HG03520 (cell line): ENCODE measurements around the gene STIM1.
"Not testable (repeated sequence)": the region's sequence is repeated elsewhere in the genome, so short reads cannot be mapped to it uniquely, and the experiment has no call there.

Experiments
- ATAC-seq: cut with Tn5 transposase; IDR thresholded peaks from one replicate; pipeline ENCODE4 v1.9.1; 2021; ENCODE audit warnings: mild to moderate bottlenecking, moderate library complexity; ENCODE audit not compliant: unreplicated experiment

Gene STIM1

DNA sequence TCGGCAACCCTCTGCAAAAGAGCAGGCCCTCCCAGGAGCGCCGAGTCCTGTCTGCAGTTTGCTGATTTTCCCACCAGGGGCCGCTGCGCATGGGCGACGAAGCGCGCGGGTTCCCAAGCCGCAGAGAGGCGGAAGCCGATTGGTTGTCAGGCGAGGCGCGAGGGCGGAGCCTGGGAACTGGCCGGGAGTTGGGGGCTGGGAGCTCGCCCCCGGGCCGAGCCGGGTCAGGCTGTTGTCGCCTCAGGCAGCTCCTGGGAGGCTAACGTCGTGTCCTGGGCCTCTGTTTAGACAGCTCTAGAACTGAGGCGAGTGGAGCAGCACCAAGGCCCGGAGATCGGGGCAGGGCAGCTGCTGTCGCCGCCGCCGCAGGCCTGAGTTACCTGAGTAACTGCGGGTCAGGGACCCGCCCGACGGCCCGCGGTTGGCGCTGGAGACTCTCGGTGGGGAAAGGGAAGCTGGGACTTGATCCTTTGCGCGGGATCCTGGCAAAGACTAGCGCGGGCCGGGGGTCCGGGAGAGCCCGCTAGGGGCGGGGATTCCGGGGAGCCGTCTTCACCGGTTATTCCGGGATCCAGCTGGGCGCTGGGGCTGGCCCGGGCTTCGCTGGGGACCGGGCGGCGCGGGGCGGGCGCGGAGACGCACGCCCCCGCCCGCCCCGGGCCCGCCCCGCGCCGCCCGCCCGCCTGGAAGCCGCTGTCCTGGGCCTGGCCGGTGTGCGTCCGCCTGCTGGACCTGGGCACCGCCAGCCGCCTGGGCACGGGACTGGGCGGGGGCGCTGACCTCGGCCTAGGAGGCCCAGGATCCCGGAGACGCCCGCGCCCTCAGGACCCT is at the start of gene STIM1:
STIM1 (plus strand) TSS at position 688 of the 831 bp plus-strand sequence. CDS start 607 bp downstream, outside the sequence.
- peak; percentile 59 for ATAC-seq

DNA sequence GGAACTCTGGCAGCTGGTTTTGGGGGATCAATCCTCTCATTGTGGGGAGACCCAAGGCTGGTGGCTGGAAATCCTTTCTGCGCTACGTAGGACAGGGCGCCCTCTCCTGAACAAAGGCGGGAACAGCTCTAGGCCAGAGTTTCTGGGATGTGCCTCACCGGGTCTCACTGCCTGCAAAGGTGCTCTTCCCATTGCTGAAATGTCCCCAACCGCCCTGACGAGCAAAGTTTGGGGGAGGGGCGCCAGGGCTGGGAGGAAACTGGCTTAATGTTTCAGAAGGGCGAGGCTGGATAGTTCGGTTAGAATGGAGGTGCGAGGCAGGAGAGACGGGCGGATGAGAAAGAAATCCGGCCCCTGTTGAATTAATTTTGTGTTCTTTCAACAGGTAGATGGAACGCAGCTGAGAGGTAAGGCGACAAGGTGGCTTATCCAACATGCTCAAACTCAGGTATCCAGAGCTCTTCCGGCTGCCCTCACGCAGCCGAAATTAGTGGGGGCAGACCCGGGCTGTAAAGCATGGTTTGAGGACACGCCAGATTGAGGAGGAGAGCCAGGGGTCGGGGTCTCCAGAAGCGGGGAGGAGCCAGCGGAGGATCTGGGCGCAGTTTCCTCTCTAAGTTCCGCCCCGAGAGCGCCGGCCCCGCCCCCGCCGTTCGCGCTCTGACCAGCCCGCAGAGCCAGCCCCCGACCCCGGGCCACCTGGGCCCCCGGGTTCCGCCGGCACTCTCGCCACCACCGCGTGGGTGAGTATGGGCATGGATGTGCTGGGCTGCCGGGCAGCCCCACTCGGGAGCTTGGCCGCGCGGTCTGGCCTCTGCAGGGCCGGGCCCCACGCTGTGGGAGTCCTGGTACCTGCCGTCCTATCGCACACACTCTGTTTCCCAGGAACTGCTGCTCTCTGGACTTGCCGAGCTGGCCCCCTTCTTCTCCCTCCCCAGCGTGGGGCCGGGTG is 47.3 kb upstream of the STIM1 start, which contains the start of gene PGAP2:
PGAP2 (plus strand) TSS at position 652 of the 952 bp plus-strand sequence. CDS start 2,700 bp downstream, outside the sequence.
- ATAC-seq, result peak; percentile 59

DNA sequence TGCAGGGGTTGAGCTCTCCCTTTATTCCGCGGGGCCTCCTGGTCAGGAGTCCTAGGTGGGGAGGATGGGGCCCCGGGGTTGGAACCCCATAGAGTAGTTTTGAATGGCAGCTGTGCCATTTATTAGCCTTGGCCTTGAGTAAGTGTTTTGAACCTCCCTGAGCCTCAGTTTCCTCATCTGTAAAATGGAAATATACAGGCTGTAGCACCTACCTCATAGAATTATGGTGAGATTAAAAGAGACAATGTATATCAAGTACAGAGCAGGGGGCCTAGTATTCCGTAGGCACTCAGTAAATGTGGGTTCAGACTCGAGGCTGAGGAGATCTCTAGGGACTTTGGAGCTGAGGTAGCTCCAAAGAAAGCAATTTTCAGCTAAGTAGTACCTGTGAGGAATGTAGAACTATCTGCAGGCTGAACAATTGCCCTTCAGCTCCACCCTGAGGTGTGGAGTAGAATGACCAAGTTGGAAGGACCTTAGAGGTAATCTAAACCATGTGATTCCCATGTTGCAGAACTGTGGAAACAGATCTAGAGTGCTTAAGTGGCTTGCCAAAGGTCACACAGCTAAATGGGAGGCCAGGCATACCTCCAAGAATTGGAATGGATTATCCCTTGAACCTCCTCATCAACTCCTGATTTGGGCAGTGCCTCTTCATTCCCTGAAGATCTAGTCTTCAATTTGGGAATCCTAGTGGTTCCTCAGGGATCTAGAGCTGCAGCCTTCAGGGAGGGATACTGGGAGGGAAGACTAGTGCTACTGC is 46.4 kb upstream of the STIM1 start:
- peak; percentile 58 for ATAC-seq

DNA sequence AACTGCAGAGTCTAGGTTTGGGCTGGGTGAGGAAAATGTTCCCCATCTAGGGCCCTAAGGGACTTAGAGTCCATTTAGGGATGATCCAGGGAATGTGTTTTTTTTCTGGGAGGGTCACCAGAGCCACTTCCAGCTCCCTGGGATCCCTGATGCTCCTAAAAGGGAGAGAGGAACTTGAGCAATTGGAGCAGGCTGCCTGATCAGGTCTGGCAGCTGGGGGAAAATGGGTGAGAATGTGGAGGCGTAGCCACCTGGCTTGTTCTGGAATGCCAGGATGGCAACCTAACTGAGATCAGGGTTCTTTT is 45.9 kb upstream of the STIM1 start:
- no peak for ATAC-seq

DNA sequence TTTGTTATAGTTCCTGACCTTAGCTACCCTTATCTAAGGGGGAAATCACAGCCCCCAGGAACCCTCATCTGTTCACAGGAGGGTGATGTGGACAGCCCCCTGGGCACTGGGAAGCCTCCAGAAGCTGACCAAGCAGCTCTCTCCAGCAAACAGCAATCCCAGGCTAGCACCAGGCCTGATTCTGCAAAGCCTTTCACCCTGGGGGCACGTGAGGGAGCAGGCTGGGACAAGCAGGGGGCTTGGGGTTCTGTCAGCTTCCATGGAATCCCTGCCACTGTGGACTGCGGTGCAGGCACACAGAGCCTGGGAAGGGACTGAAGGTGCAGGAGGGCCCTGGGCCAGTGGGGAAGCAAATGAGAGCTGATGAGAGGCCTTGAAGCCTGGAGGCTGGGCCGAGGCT is 45.0 kb upstream of the STIM1 start:
- ATAC-seq, result no peak

DNA sequence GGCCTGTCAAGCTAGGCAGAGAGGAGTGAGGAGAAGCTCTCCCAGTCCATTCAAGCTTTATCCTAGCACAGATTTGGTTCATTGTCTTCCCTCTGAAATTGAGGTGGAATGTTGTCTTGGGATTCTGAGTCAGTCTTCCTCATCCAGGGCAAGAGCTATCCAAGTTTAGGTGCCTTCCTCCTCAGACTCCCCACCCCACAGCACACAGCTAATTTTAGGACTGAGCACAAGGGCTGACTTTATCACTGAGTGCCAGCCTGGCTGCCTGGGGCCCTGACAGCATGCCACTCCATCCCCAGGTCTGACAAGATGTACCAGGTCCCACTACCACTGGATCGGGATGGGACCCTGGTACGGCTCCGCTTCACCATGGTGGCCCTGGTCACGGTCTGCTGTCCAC is 44.5 kb upstream of the STIM1 start:
- ATAC-seq, result no peak

DNA sequence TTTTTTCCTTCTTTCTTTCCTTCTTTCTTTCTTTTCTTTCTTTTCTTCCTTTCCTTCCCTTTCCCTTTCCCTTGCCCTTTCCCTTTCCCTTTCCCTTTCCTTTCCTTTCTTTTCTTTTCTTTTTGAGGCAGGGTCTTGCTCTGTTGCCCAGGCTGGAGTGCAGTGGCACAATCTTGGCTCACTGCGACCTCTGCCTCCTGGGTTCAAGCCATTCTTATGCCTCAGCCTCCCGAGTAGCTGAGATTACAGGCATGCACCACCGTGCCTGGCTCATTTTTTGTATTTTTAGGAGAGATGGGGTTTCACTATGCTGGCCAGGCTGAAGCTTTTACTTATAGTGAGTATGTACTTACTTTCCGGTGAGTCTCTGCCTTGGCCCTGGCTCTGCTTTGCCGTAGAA is 40.6 kb upstream of the STIM1 start:
- ATAC-seq, result not testable (repeated sequence)

DNA sequence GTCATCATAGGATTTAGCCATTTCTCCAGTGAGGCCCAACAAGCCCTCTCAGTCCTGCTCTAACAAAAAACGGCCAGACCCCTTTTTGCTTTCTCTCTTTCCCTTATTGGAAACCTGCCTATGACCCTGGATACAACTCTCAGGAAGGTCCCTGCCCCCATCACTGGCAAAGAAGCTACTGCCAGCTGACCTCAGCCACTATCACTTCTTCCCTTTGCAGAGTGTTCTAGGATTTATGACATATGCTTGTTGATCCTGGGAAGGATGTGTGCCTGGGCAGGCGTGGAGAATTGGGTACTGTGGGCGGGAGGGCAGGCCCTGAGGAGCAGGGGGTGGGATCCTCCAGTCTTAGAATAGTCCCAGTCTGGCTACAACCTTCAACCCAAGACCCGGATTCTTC is 39.6 kb upstream of the STIM1 start:
- no peak for ATAC-seq

DNA sequence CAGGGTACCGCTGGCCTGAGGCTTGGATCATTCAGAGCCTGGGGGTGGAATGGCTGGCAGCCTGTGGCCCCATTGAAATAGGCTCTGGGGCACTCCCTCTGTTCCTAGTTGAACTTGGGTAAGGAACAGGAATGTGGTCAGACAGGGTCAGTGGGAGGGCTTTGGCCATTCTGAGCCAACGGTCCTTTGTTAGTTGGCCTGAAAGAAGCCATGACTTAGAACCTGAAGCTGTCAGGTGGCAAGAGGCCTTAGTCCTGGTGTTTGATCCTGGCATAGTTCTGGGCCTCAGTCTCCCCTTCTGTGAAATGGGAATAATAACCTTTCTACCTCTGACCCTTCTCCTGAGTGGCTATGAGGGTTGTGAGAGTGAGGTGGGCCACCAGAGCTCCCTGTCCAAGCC is 38.8 kb upstream of the STIM1 start:
- no peak for ATAC-seq

DNA sequence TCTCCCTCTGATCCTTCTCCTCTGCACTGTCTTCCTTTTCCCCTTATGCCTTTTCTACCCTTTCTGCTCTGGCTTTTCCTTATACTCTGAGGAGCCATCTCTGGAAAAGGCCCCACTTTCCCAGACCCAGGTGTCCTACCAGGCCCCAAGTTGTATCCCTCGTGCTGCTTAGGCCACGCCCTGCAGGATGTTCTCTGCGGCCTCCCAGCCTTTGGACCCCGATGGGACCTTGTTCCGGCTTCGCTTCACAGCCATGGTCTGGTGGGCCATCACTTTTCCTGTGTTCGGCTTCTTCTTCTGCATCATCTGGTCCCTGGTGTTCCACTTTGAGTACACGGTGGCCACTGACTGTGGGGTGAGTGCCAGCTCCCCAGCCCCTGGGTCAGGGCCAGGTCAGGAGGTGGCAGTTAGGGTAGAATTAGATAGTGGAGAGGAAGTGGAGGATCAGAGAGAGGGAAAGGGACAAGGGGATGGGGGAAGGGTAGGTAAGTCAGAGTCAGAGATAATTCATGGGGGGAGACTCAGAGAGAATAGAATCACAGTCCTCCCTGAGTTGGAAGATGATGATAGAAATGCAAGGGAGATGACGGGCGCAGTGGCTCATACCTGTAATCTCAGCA is 38.2 kb upstream of the STIM1 start:
- ATAC-seq, result no peak

DNA sequence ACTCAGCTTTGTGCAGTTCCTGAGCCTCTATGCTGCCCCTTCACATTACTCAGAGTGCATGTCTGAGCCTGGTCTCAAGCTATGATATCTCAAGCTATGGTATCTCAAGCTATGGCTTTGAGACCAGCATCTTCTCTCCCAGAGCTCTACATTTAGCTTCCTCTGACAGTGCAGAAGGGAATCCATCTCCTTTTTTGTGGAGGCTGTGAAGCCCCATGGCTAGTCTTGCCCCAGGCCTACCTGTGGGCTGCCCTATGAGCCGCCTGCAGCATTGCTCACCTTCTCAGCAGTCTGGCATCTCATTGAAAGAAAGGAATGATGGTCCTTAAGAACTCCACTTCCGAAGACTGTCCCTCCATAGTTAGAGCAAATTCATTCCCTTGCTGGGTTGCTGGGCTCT is 34.5 kb upstream of the STIM1 start:
- ATAC-seq, result no peak

DNA sequence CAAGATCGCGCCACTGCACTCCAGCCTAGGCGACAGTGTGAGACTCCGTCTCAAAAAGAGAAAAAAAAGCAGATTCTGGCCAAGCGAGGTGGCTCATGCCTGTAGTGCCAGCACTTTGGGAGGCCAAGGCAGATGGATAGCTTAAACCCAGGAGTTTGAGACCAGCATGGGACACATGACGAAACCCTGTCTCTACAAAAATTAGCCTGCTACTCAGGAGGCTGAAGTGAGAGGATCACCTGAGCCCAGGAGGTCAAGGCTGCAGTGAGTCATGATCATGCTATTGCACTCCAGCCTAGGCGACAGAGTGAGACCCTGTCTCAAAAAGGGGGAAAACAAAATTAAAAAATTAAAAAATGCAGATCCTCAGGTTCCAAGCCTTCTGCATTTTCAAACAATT is 33.2 kb upstream of the STIM1 start:
- no peak for ATAC-seq

DNA sequence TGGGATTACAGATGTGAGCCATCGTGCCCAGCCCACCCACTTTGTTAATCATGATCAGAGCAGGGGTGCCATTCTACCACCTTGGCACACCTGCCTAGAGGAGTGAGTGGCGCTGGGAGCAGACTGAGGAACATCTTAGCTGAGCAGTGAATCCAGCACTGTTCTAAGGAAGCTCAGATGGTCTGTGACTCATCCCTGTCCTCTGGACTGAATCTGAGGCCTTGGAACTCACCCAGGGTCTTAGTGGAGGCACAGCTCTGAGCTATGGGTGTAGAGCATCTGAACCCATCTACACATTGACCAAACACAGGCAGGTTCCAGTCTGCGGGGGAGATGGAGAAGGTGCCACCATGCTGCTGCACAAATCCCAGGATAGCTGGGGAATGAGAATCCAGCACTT is 32.2 kb upstream of the STIM1 start:
- no peak for ATAC-seq

DNA sequence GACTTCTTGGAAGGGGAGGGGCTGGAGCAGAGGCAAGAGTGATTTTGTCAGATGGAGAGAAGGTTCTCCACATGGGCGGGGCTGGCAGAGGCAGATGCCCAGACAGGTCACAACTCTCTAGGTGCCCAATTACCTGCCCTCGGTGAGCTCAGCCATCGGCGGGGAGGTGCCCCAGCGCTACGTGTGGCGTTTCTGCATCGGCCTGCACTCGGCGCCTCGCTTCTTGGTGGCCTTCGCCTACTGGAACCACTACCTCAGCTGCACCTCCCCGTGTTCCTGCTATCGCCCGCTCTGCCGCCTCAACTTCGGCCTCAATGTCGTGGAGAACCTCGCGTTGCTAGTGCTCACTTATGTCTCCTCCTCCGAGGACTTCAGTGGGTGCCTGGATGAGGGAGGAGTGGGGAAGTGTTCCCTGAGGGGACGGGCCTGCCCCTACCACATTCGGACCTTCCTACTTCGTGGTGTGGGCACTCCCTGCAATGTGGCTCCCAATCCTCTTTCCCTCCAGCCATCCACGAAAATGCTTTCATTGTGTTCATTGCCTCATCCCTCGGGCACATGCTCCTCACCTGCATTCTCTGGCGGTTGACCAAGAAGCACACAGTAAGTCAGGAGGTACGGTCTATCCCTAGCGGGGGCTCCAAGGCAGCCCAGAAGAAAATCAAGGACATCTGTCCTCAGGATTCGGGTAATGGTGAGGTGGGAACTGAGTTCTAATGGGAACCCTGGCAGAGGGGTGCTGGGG is 31.5 kb upstream of the STIM1 start:
- ATAC-seq, result no peak

DNA sequence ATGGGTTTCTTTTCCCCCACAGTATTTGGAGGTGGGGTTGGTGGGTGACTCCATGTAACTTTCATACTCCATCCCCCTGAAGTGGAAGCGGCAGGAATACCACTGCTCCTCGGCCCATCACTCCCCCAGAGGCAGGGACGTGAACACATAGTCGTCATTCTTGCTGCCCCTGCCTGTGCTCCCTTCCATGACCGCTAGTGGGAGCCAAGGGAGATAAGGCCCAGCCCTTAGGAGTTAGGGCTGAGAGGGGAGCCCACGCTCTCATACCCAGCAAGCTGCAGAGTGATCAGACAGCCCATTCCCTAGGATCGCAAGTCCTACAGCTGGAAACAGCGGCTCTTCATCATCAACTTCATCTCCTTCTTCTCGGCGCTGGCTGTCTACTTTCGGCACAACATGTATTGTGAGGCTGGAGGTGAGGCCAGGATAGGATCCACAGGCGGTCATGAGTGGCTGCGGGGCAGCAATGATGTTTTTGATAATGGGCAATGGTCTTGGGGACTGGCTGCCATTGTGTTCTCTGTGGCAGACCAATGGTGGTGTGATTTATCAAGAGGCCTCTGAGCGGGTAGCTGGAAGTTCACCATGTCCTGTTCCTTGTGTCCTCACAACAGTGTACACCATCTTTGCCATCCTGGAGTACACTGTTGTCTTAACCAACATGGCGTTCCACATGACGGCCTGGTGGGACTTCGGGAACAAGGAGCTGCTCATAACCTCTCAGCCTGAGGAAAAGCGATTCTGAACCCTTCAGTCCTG is 30.6 kb upstream of the STIM1 start:
- peak; percentile 81 for ATAC-seq

DNA sequence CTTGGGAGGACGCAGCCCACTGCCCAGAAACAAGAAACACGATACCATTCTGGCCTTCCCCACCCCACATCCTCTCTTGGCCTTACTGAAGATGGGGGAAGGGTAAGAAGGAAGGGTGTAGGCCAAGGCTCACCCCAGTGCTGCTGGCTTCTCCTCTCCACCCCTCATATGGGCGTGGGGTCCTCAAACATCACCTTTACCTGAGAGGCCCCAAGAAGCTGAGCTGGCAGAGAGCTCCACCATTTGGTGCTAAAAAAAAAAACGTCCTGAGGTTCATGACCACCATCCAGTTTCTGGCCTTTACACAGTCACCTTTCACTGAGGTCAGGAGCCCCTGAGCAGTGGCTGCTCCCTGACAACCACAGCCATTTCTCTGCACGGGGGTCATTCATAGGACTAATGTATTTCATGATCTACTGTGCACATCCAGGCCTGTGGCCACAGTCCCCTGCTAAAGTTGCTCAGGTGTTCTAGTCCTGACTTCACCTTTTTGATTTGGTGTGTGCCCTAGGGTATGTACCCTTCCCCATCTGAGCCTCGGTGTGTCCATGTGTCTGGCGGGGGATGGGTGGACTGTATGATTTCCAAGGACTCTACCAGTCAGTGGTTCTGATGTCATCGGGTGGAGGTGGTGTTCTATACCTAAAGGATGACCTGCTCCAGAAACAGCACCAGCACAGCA is 29.9 kb upstream of the STIM1 start:
- ATAC-seq, result no peak

DNA sequence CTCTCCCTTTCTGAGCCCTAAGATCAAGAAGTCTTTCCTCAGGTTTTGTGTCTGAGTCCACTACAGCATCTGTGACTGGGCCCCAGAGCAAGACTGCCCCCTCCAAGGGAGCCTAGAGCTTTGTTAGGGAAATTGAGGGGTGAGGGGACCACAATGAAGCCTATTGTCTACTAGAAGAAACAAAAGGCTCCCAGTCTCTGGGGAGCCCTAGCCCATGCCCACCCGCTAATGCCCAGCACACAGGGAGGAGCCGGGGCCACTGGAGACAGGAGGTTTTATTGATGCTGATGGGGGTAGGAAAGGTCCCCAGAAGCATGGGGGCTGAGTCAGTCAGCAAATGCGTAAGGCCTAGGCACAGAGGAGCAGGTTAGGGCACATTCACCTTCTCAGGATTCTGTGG is 28.7 kb upstream of the STIM1 start:
- ATAC-seq, result no peak

DNA sequence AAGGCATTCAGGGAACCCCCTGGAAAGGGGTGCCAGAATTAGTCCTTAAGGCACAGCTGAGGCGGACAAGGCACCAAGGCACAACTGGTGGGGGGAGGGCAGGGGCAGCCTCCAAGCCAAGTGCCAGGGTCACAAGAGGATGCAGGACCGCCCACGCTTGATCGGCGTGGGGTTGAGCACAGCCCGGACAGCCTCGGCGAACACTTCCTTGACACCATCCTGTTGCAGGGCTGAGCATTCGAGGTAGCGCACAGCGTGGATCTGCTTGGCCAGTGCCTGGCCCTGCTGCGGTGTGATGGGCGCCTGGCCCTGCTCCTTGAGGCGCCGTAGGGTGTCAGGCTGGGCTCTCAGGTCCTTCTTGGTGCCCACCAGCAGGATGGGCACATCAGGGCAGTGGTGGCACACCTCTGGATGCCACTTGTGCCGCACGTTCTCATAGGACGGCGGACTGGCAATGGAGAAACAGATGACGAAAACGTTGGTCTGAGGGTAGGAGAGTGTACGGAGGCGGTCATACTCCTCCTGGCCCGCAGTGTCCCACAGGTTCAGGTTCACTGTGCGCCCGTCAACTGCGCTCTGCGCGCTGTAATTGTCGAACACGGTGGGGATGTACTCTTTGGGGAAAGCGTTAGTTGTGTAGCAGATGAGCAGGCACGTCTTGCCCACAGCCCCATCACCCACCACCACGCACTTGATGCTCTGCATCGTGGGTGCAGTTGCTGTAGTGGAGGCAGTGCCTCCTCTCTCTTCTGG is 27.9 kb upstream of the STIM1 start:
- ATAC-seq, result no peak
